NCI-H2171 (cell line): ENCODE measurements around the gene CLIP2.
"Not testable (repeated sequence)": the region's sequence is repeated elsewhere in the genome, so short reads cannot be mapped to it uniquely, and the experiment has no call there.

Source experiments
- DNase-seq: peaks from one replicate; lab custom pipeline; 2025; lab: John Stamatoyannopoulos, UW

Gene CLIP2

GRCh38 chr7:74430961-74431466 lies 141.8 kb downstream of the CLIP2 start:
- DNase-seq, result no peak

- DNase-seq, result not testable (repeated sequence)
Observed at GRCh38 chr7:74437291-74437571, 148.0 kb downstream of the CLIP2 start.

GRCh38 chr7:74438327-74438726 lies 149.1 kb downstream of the CLIP2 start:
- no peak for DNase-seq

GRCh38 chr7:74439541-74439940 lies 150.3 kb downstream of the CLIP2 start:
- DNase-seq, result no peak

GRCh38 chr7:74440143-74440542 lies 150.9 kb downstream of the CLIP2 start:
- DNase-seq, result not testable (repeated sequence)

GRCh38 chr7:74441801-74442200 lies 152.6 kb downstream of the CLIP2 start:
- DNase-seq, result no peak

GRCh38 chr7:74443543-74444247 lies 154.5 kb downstream of the CLIP2 start:
- no peak for DNase-seq

GRCh38 chr7:74449144-74449543 lies 159.9 kb downstream of the CLIP2 start:
- no peak for DNase-seq

GRCh38 chr7:74449809-74450397 lies 160.7 kb downstream of the CLIP2 start:
- DNase-seq, result no peak

- DNase-seq, result no peak
Observed at GRCh38 chr7:74452748-74453321, 163.6 kb downstream of the CLIP2 start.

GRCh38 chr7:74453322-74454011 lies 164.3 kb downstream of the CLIP2 start, which contains the start of gene GTF2IRD1:
TSS of gene GTF2IRD1 (plus strand) at chr7:74453906. CDS start at chr7:74508081, 54,175 bp downstream.
- DNase-seq, result peak; percentile 67

- no peak for DNase-seq
Observed at GRCh38 chr7:74454021-74454924, 165.1 kb downstream of the CLIP2 start.

- DNase-seq, result no peak
Observed at GRCh38 chr7:74454925-74455288, 165.7 kb downstream of the CLIP2 start.

- DNase-seq, result no peak
Observed at GRCh38 chr7:74455291-74455804, 166.1 kb downstream of the CLIP2 start.
